Neural crest cell (in vitro differentiated cells): Measurements from ENCODE around the gene CDKL4. TPM values are rescaled to one million over a fixed set of nuclear protein-coding genes. Genes with fewer than 3 reads are reported as not detected.
"Not testable (repeated sequence)": the region's sequence is repeated elsewhere in the genome, so short reads cannot be mapped to it uniquely, and the experiment has no call there.

ENCODE experiments used
- DNase-seq: peaks from one replicate; pipeline ENCODE4 v3.0.0; 2021; ENCODE audit warnings: low read depth, mixed read lengths, low spot score
- H3K27ac Mint-ChIP-seq: one replicate; pipeline ENCODE4 v1.8.0; 2021; ENCODE audit warnings: mild to moderate bottlenecking, mixed read lengths; ENCODE audit not compliant: unreplicated experiment
- H3K27me3 Mint-ChIP-seq: 2 replicates; pipeline ENCODE4 v1.8.0; 2021; ENCODE audit warnings: low read depth, mild to moderate bottlenecking, mixed read lengths
- H3K36me3 Mint-ChIP-seq: 2 replicates; pipeline ENCODE4 v1.8.0; 2021; ENCODE audit warnings: low read depth, mild to moderate bottlenecking, mixed read lengths
- H3K4me1 Mint-ChIP-seq: 2 replicates; pipeline ENCODE4 v1.8.0; 2021; ENCODE audit warnings: mixed read lengths
- H3K4me3 Mint-ChIP-seq: one replicate; pipeline ENCODE4 v1.8.0; 2021; ENCODE audit warnings: mild to moderate bottlenecking, mixed read lengths
- H3K9me3 Mint-ChIP-seq: 2 replicates; pipeline ENCODE4 v1.8.0; 2021; ENCODE audit warnings: mixed read lengths
- total RNA-seq: library from RNA; stranded (reverse); gene quantifications from 2 replicates; pipeline ENCODE4 v1.2.1, GENCODE V29; 2021
- TF ChIP-seq, protein P1 (sequence below): fragments of 200-600 bp; sonication (generic); conservative IDR thresholded peaks from 2 replicates; pipeline ENCODE4 v1.5.0; 2021; ENCODE audit warnings: antibody characterized with exemption, mild to moderate bottlenecking

The CDKL4 gene
- total RNA-seq, 1 donor from 2014 or later, result 0.75 TPM

DNA sequence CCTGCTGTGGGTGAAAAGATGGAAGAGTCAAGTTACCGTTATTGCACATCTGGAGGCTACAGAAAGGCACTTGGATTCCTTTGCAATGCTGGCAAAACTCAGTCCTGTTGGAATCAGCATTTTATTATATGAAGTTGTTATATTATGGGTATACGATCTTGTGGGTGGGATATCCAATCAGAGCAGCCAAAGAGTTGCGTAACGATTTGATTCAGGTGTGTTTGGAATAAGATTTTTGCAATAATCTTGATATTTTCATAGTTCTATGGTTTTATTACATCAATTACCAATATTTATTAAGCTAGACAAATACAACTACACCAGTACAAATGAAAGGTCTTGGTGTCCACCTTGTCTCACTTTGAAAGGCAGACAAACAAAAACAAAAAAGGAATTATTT, 65.0 kb downstream of the CDKL4 start:
- Mint-ChIP-seq H3K9me3 (no peaks in the 10 kb centered on the region), H3K27me3 (no peaks in the 10 kb centered on the region), H3K4me1 (peaks cover 9% of the 10 kb centered on the region), H3K27ac (no peak overlapping the region), H3K36me3 (no peaks in the 10 kb centered on the region), H3K4me3 (no peak overlapping the region)
- no peak for DNase-seq
- TF ChIP-seq, protein P1, sequence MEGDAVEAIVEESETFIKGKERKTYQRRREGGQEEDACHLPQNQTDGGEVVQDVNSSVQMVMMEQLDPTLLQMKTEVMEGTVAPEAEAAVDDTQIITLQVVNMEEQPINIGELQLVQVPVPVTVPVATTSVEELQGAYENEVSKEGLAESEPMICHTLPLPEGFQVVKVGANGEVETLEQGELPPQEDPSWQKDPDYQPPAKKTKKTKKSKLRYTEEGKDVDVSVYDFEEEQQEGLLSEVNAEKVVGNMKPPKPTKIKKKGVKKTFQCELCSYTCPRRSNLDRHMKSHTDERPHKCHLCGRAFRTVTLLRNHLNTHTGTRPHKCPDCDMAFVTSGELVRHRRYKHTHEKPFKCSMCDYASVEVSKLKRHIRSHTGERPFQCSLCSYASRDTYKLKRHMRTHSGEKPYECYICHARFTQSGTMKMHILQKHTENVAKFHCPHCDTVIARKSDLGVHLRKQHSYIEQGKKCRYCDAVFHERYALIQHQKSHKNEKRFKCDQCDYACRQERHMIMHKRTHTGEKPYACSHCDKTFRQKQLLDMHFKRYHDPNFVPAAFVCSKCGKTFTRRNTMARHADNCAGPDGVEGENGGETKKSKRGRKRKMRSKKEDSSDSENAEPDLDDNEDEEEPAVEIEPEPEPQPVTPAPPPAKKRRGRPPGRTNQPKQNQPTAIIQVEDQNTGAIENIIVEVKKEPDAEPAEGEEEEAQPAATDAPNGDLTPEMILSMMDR, result no peak

DNA sequence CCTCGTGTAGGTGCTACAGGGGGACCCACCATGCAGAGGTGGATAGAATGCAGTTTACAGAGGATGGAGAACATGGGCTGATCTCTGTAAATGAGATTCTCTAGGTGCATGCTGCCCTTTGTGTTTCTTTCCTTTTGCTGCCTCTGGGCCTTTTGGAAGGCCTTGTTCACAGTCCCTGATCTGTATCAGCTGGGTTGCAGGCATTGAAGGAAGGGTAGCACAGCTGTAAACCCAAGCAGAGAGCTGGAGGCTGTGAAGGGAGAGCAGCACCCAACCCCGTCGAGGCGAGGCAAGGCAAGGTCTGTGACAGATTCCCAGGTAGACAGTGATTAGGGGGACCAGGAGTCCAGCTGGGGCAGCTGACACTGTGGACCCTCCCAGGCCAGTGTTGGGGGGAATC, 66.8 kb downstream of the CDKL4 start:
- Mint-ChIP-seq H3K27me3 (no peaks in the 10 kb centered on the region), H3K36me3 (no peaks in the 10 kb centered on the region), H3K9me3 (no peaks in the 10 kb centered on the region), H3K4me3 (no peak overlapping the region), H3K27ac (no peak overlapping the region), H3K4me1 (peaks cover 9% of the 10 kb centered on the region)
- DNase-seq, result no peak
- TF ChIP-seq, protein P1, result no peak

DNA sequence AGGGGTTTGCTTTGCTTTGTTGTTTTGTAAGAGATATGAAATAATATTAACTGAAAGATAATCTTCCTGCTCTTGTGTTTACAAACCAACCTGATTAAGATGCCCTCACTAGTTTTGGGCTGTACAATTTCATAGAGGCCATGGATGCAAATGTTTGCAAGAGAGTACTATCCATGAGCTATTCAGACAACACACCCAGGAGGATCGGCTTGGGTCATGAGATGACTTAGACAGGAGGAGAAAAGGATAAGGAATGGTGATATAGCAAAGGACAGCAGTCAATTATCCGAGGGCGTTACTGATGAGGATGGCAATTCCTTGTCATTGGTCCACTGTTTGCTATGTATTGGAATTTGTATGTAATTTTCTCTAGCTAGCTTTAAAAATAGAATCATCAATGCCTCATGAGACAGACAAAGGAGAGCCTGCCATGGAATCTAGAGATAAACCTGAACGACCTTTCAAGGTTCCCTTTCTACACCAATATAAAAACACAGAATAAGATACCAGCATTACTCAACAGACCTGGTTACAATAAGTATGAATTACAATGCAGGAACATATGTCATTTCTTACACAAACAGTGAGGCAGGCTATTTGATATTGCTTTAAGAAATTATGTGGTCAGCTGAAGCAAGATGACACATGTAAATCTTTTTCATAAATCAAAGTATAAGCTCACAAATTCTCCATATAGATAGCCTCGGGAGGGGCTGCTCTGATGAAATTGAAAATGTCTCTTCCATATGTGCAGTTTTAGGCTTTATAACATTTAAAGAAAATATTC, 68.6 kb downstream of the CDKL4 start:
- TF ChIP-seq, protein P1, result no peak
- Mint-ChIP-seq H3K27ac (no peak overlapping the region), H3K9me3 (no peaks in the 10 kb centered on the region), H3K4me1 (peaks cover 4% of the 10 kb centered on the region), H3K36me3 (no peaks in the 10 kb centered on the region), H3K4me3 (no peak overlapping the region), H3K27me3 (no peaks in the 10 kb centered on the region)
- DNase-seq, result no peak

DNA sequence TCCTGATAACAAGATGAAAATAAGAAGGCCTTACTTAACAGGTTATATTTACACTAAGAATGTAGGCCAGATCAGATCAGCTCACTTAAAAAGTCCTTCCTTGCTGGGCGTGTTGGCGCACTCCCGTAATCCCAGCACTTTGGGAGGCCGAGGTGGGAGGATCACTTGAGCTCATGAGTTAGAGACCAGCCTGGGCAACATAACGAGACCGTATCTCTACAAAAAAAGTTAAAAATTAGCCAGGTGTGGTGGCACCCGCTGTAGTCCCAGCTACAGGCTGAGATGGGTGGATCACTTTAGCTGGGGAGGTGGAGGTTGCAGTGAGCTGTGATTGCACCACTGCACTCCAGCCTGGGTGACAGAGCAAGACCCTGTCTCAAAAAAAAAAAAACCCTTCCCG, 69.7 kb downstream of the CDKL4 start:
- Mint-ChIP-seq H3K4me3 (no peak overlapping the region), H3K9me3 (no peaks in the 10 kb centered on the region)

DNA sequence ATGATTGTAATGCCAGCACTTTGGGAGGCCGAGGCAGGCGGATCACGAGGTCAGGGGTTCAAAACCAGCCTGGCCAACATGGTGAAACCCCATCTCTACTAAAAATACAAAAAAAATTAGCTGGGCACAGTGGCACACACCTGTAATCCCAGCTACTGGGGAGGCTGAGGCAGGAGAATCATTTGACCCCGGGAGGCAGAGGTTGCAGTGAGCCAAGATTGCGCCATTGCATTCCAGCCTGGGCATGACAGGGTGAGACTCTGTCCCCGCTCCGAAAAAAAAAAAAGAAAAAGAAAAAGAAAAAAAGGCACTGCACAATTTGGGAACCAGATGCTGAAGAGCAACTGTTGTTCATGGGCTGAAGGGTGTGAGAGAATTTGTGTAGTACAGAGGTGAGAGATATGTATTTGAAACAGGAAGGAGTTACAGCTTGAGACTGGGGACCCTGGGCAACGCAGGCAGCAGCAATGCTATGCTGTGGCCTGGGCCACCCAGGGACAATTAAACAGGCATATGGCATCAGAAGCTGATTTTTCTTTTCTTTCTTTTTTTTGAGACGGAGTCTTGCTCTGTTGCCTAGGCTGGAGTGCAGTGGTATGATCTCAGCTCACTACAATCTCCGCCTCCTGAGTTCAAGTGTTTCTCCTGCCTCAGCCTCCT, 71.6 kb downstream of the CDKL4 start:
- H3K27me3 Mint-ChIP-seq, H3K4me3 Mint-ChIP-seq, H3K9me3 Mint-ChIP-seq, H3K4me1 Mint-ChIP-seq, DNase-seq, H3K36me3 Mint-ChIP-seq, H3K27ac Mint-ChIP-seq: not testable (repeated sequence)

More for the DNA sequence above, 69.7 kb downstream of the CDKL4 start:
- Mint-ChIP-seq H3K27me3 (no peaks in the 10 kb centered on the region), H3K27ac (no peak overlapping the region), H3K36me3 (no peaks in the 10 kb centered on the region), H3K4me1 (peaks cover 4% of the 10 kb centered on the region)
- TF ChIP-seq, protein P1, result no peak
- DNase-seq, result no peak

DNA sequence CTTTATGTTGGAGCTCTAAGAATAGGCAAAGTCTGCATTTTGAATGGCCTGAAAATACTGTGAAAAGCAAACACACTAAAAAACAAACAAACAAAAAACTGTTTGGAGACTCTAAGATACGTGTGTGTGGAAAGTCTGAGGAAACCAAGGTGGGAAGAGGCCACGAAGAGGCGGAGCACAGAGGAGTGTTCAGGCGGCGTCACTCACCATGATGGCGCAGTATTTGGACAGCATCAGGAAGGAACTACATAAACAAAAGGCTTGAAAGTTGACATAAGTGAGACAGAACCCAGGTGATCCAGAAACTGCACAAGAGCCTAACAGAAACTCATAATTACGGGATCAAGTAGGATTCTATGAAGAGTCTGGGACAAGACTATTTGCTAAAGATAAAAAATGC, 72.1 kb downstream of the CDKL4 start:
- Mint-ChIP-seq H3K27me3 (no peaks in the 10 kb centered on the region), H3K4me3 (no peak overlapping the region), H3K27ac (no peak overlapping the region), H3K36me3 (no peaks in the 10 kb centered on the region), H3K9me3 (no peaks in the 10 kb centered on the region), H3K4me1 (peaks cover 4% of the 10 kb centered on the region)
- TF ChIP-seq, protein P1, result no peak
- no peak for DNase-seq
